ENCODE measurements around the gene RARRES1.

RARRES1 gene

GRCh38 chr3:158732856-158733200, 571 bp upstream of the RARRES1 start:
- H4K8ac ChIP-seq (ENCODE audit: low read depth, low read length) = no peak overlapping the region
- H2BK12ac ChIP-seq (ENCODE audit: low read length) = no peak overlapping the region
- no peak for DNase-seq
- H3K27ac ChIP-seq (ENCODE audit: low read depth, low read length) = no peak overlapping the region
- H3K27me3 ChIP-seq (ENCODE audit: insufficient read depth, low read length) = no peaks in the 10 kb centered on the region
- H3K9me3 ChIP-seq (ENCODE audit: insufficient read depth, low read depth, low read length) = peaks cover 5% of the 10 kb centered on the region
- H3K4me1 ChIP-seq (ENCODE audit: control insufficient read depth in 1 of 2, insufficient read depth in 2 of 2, low read length in 2 of 2) = peaks cover 4 to 6% of the 10 kb centered on the region in 2 experiments
- H2AFZ ChIP-seq (ENCODE audit: insufficient read depth, low read length, poor library complexity) = no peak overlapping the region
- no peak overlapping the region for H3K4ac ChIP-seq (ENCODE audit: low read depth, low read length)
- no peak overlapping the region for H3K23ac ChIP-seq (ENCODE audit: low read length)
- no peak overlapping the region for H3K14ac ChIP-seq (ENCODE audit: low read length)
- no peak overlapping the region for H4K12ac ChIP-seq (ENCODE audit: low read depth, low read length)
- H3K9ac ChIP-seq (ENCODE audit: low read length) = no peak overlapping the region
- no CpG with 5 or more reads among the region's 15 CpGs for WGBS (ENCODE audit: extremely low coverage, insufficient coverage, insufficient read length)
- no peak overlapping the region for H2AK5ac ChIP-seq (ENCODE audit: low read length)
- no peak overlapping the region for H3K4me3 ChIP-seq (ENCODE audit: low read depth, low read length)
- H4K91ac ChIP-seq (ENCODE audit: low read depth, low read length) = no peak overlapping the region
- no peaks in the 10 kb centered on the region for H3K79me1 ChIP-seq (ENCODE audit: low read length)
- no peak overlapping the region for H2BK120ac ChIP-seq (ENCODE audit: insufficient read depth, low read length, poor library complexity)
- H3K18ac ChIP-seq (ENCODE audit: low read length) = no peak overlapping the region
- H3K79me2 ChIP-seq (ENCODE audit: control insufficient read depth, insufficient read depth, low read length, poor library complexity) = no peaks in the 10 kb centered on the region
- H3K4me2 ChIP-seq (ENCODE audit: low read length) = peak overlapping the region; percentile 99
- H2BK5ac ChIP-seq (ENCODE audit: low read depth, low read length, poor library complexity) = no peak overlapping the region
- no peaks in the 10 kb centered on the region for H3K36me3 ChIP-seq (ENCODE audit: control insufficient read depth in 1 of 2, insufficient read depth in 2 of 2, low read length in 2 of 2)

- WGBS (ENCODE audit: extremely low coverage, insufficient coverage, insufficient read length) = no CpG with 5 or more reads among the region's 14 CpGs
Measured at GRCh38 chr3:158731486-158731885, 771 bp downstream of the RARRES1 start.

GRCh38 chr3:158728851-158729250, 3.4 kb downstream of the RARRES1 start:
- Histone ChIP-seq H3K4ac (ENCODE audit: low read depth, low read length) (no peak overlapping the region), H2BK12ac (ENCODE audit: low read length) (no peak overlapping the region), H3K9me3 (ENCODE audit: insufficient read depth, low read depth, low read length) (no peaks in the 10 kb centered on the region), H4K91ac (ENCODE audit: low read depth, low read length) (no peak overlapping the region), H2AFZ (ENCODE audit: insufficient read depth, low read length, poor library complexity) (no peak overlapping the region), H3K27ac (ENCODE audit: low read depth, low read length) (no peak overlapping the region), H3K4me2 (ENCODE audit: low read length) (no peak overlapping the region), H2AK5ac (ENCODE audit: low read length) (no peak overlapping the region), H3K79me1 (ENCODE audit: low read length) (no peaks in the 10 kb centered on the region), H3K4me1 (ENCODE audit: control insufficient read depth in 1 of 2, insufficient read depth in 2 of 2, low read length in 2 of 2) (peaks cover 4 to 6% of the 10 kb centered on the region in 2 experiments), H3K9ac (ENCODE audit: low read length) (no peak overlapping the region), H2BK120ac (ENCODE audit: insufficient read depth, low read length, poor library complexity) (no peak overlapping the region), H3K18ac (ENCODE audit: low read length) (no peak overlapping the region), H3K14ac (ENCODE audit: low read length) (no peak overlapping the region), H4K8ac (ENCODE audit: low read depth, low read length) (no peak overlapping the region), H3K79me2 (ENCODE audit: control insufficient read depth, insufficient read depth, low read length, poor library complexity) (no peaks in the 10 kb centered on the region), H3K27me3 (ENCODE audit: insufficient read depth, low read length) (no peaks in the 10 kb centered on the region), H3K36me3 (ENCODE audit: control insufficient read depth in 1 of 2, insufficient read depth in 2 of 2, low read length in 2 of 2) (no peaks in the 10 kb centered on the region), H3K23ac (ENCODE audit: low read length) (no peak overlapping the region), H4K12ac (ENCODE audit: low read depth, low read length) (no peak overlapping the region), H2BK5ac (ENCODE audit: low read depth, low read length, poor library complexity) (no peak overlapping the region), H3K4me3 (ENCODE audit: low read depth, low read length) (no peak overlapping the region)
- no peak for DNase-seq

More at GRCh38 chr3:158731486-158731885, 771 bp downstream of the RARRES1 start:
- no peak for DNase-seq
- no peaks in the 10 kb centered on the region for H3K79me2 ChIP-seq (ENCODE audit: control insufficient read depth, insufficient read depth, low read length, poor library complexity)
- H4K91ac ChIP-seq (ENCODE audit: low read depth, low read length) = no peak overlapping the region
- H2AFZ ChIP-seq (ENCODE audit: insufficient read depth, low read length, poor library complexity) = peak overlapping the region; percentile 4
- H3K27ac ChIP-seq (ENCODE audit: low read depth, low read length) = no peak overlapping the region
- H2BK120ac ChIP-seq (ENCODE audit: insufficient read depth, low read length, poor library complexity) = no peak overlapping the region
- no peak overlapping the region for H3K9ac ChIP-seq (ENCODE audit: low read length)
- H3K27me3 ChIP-seq (ENCODE audit: insufficient read depth, low read length) = no peaks in the 10 kb centered on the region
- H2BK5ac ChIP-seq (ENCODE audit: low read depth, low read length, poor library complexity) = no peak overlapping the region
- H2AK5ac ChIP-seq (ENCODE audit: low read length) = no peak overlapping the region
- peaks cover 5% of the 10 kb centered on the region for H3K9me3 ChIP-seq (ENCODE audit: insufficient read depth, low read depth, low read length)
- no peak overlapping the region for H3K23ac ChIP-seq (ENCODE audit: low read length)
- peak overlapping the region; percentile 76 for H3K4me3 ChIP-seq (ENCODE audit: low read depth, low read length)
- peak overlapping the region; percentile 99 for H3K4me2 ChIP-seq (ENCODE audit: low read length)
- H3K18ac ChIP-seq (ENCODE audit: low read length) = no peak overlapping the region
- no peak overlapping the region for H4K8ac ChIP-seq (ENCODE audit: low read depth, low read length)
- no peaks in the 10 kb centered on the region for H3K79me1 ChIP-seq (ENCODE audit: low read length)
- peaks cover 4 to 6% of the 10 kb centered on the region in 2 experiments for H3K4me1 ChIP-seq (ENCODE audit: control insufficient read depth in 1 of 2, insufficient read depth in 2 of 2, low read length in 2 of 2)
- H3K4ac ChIP-seq (ENCODE audit: low read depth, low read length) = no peak overlapping the region
- H2BK12ac ChIP-seq (ENCODE audit: low read length) = no peak overlapping the region
- H3K36me3 ChIP-seq (ENCODE audit: control insufficient read depth in 1 of 2, insufficient read depth in 2 of 2, low read length in 2 of 2) = no peaks in the 10 kb centered on the region
- H3K14ac ChIP-seq (ENCODE audit: low read length) = no peak overlapping the region
- no peak overlapping the region for H4K12ac ChIP-seq (ENCODE audit: low read depth, low read length)

GRCh38 chr3:158728061-158728377, 4.2 kb downstream of the RARRES1 start:
- H3K4ac ChIP-seq (ENCODE audit: low read depth, low read length) = no peak overlapping the region
- no peak overlapping the region for H3K14ac ChIP-seq (ENCODE audit: low read length)
- peaks cover 4 to 6% of the 10 kb centered on the region in 2 experiments for H3K4me1 ChIP-seq (ENCODE audit: control insufficient read depth in 1 of 2, insufficient read depth in 2 of 2, low read length in 2 of 2)
- no peaks in the 10 kb centered on the region for H3K36me3 ChIP-seq (ENCODE audit: control insufficient read depth in 1 of 2, insufficient read depth in 2 of 2, low read length in 2 of 2)
- no peak overlapping the region for H4K12ac ChIP-seq (ENCODE audit: low read depth, low read length)
- no peak overlapping the region for H4K91ac ChIP-seq (ENCODE audit: low read depth, low read length)
- no peak overlapping the region for H3K18ac ChIP-seq (ENCODE audit: low read length)
- H3K4me3 ChIP-seq (ENCODE audit: low read depth, low read length) = no peak overlapping the region
- H2BK120ac ChIP-seq (ENCODE audit: insufficient read depth, low read length, poor library complexity) = no peak overlapping the region
- no CpG with 5 or more reads among the region's 4 CpGs for WGBS (ENCODE audit: extremely low coverage, insufficient coverage, insufficient read length)
- H4K8ac ChIP-seq (ENCODE audit: low read depth, low read length) = no peak overlapping the region
- H3K79me2 ChIP-seq (ENCODE audit: control insufficient read depth, insufficient read depth, low read length, poor library complexity) = no peaks in the 10 kb centered on the region
- DNase-seq = no peak
- H3K23ac ChIP-seq (ENCODE audit: low read length) = no peak overlapping the region
- no peak overlapping the region for H3K9ac ChIP-seq (ENCODE audit: low read length)
- no peak overlapping the region for H2BK12ac ChIP-seq (ENCODE audit: low read length)
- H3K27me3 ChIP-seq (ENCODE audit: insufficient read depth, low read length) = no peaks in the 10 kb centered on the region
- H2AFZ ChIP-seq (ENCODE audit: insufficient read depth, low read length, poor library complexity) = no peak overlapping the region
- no peak overlapping the region for H2BK5ac ChIP-seq (ENCODE audit: low read depth, low read length, poor library complexity)
- no peaks in the 10 kb centered on the region for H3K9me3 ChIP-seq (ENCODE audit: insufficient read depth, low read depth, low read length)
- H3K4me2 ChIP-seq (ENCODE audit: low read length) = no peak overlapping the region
- no peaks in the 10 kb centered on the region for H3K79me1 ChIP-seq (ENCODE audit: low read length)
- no peak overlapping the region for H3K27ac ChIP-seq (ENCODE audit: low read depth, low read length)
- no peak overlapping the region for H2AK5ac ChIP-seq (ENCODE audit: low read length)

Data from trophoblast cell (in vitro differentiated cells and primary cell).